GM12873 (cell line): Measurements from ENCODE around the gene TMTC1.

ENCODE experiments used
- TF ChIP-seq, protein P1 (sequence below): IDR thresholded peaks from 2 replicates; pipeline ENCODE4 v1.5.1; 2012; ENCODE audit warnings: low read depth, mild to moderate bottlenecking, moderate library complexity, low read length, control low read depth; ENCODE audit not compliant: insufficient read depth; ENCODE audit errors: missing control alignments

The TMTC1 gene

DNA sequence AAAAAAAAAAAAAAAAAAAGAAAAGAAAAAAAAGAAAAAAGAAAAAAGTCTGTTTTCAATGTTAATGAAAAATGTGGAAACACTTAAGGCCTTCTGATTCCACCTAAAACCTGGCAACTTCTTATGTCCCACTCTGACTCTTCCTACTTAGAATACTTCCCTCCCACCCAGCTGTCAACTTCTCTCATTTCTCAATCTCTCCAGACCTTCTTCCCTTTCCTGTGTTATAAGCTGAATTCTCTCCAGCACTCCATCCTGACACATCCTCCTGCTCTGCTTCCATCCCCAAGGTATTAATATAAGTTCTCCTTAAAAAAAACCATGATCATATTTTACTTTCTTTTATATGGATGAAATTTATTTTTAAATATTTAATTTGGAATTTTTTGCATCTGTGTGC, 20.3 kb upstream of the TMTC1 start:
- TF ChIP-seq, protein P1, sequence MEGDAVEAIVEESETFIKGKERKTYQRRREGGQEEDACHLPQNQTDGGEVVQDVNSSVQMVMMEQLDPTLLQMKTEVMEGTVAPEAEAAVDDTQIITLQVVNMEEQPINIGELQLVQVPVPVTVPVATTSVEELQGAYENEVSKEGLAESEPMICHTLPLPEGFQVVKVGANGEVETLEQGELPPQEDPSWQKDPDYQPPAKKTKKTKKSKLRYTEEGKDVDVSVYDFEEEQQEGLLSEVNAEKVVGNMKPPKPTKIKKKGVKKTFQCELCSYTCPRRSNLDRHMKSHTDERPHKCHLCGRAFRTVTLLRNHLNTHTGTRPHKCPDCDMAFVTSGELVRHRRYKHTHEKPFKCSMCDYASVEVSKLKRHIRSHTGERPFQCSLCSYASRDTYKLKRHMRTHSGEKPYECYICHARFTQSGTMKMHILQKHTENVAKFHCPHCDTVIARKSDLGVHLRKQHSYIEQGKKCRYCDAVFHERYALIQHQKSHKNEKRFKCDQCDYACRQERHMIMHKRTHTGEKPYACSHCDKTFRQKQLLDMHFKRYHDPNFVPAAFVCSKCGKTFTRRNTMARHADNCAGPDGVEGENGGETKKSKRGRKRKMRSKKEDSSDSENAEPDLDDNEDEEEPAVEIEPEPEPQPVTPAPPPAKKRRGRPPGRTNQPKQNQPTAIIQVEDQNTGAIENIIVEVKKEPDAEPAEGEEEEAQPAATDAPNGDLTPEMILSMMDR = no peak

DNA sequence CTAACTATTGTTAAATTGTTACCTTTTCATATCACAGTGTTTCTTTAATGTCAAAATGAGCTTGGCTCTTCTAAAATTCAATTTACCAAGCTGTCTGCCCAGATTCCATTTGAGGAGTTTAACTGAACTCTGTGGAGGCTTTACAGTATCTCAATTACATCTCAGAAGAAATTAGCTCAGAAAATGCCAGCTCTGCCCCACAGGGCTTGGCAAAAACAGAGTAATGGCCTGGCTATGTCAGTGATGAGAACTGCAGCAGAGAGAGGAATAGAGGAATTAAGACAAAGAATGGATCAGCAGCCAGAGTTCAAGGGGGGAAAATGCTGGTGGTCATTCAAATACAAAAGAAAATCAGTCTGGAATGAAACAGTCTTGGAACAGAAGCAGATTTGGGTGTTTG, 15.8 kb upstream of the TMTC1 start:
- TF ChIP-seq, protein P1 = no peak

DNA sequence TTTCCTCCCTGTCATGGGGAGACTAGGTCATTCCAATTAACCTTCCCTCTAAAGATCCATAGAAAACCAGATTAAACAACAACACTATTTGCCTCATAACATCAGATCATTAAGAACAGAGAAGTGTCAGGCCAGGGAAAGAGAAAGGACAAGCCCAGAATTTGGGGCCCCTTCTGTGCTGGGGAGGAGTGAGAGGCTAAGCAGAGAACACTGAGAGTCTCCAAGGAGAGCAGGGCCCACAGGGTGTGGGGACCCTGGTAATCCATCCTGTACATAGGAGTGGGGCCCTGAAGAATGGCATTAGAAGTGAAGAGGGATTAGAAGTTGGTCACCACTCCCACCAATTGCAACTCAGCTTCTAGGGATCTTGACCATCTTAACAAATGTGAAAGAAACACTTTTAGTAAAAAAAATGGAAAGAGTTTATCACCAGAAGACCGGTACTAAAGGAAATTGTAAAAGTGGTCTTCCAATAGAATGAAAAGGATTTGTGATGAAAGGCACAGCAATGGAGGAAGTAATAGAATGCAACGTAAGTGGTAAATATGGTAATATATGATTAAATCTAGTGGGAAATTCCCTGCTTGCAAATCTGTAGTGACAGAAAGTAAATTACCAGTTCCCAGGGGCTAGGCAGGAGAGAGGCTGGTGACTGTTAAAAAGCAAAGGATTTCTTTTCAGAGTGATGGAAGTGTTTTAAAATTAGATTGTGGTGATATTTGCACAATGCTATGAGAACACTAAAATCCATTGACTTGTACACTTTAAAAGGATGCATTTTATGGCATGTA, 14.0 kb upstream of the TMTC1 start:
- TF ChIP-seq, protein P1 = no peak

DNA sequence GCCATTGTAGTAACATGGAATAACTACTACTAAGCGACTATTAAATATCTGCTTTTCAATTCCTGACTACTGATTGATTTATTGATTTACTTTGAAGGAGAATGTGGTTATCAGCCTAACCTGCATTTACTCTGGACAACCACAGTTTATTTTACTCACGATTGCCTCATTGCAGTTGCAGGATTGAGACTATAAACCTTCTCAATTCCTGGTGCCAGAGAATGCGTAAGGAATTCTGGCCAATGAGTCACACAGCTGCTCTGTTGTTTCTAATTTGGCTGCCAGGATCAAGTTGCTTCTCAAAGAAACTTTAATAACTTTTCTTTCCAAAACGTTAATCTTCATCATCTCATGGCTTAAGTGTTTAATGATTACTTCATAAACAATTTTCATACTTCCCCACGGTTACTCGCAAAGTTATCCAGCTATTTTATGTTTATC, 13.1 kb upstream of the TMTC1 start:
- TF ChIP-seq, protein P1 = no peak

DNA sequence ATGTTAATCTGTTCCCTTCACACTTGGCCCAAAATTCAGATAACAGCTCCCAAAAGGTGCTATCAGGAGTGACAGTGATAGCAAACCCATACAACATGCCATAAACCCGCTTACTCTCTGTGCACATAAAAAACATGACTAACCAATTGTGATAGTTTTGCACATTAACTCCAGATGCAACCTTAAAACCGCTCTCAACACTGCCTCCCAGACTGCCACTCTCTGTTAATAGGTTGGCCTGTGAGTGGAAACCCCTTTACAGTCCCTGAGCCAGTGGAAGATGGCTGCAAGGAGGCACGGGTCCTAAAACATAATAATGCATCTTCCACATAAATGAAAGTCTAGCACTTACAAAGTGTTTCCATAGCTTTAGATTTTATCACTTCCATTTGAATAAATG, 12.0 kb upstream of the TMTC1 start:
- TF ChIP-seq, protein P1 = no peak

DNA sequence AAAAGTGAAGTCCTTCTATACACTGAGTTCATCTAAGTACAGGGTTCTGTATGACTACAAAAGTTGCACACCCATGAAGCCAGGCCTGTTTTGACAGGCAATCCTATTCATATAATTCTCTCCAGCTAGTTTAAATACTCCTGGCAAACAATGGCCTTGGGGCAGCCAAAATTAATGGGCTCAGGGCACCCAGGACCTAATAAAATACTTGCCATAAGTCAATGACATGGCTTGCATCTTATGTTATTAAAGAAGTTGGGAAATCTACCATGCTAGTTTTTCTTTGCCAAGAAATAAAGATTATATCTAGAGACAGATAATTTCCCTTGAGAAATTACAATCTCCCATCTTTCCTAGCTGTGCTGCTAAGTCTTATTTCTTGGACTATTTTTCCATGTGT, 11.1 kb upstream of the TMTC1 start:
- TF ChIP-seq, protein P1 = no peak

DNA sequence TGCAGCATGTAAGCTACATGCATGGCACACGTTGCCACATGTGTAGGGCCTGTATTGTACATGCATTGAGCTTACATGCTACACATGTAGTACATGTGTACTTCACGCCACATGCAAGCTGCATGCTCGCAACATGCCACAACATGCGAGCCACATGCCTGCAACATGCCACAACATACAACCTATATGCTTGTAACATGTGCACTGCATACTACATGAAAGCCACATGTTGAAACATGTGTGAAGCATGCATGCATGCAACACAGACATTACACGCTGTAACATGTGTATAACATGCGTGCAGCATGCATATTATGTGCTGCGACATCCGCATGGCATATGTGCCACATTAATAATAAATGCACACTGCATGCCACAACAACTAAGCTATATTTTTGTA, 9.1 kb upstream of the TMTC1 start:
- TF ChIP-seq, protein P1 = no peak
